HG03196 (cell line): Measurements from ENCODE around the gene BGN.

ENCODE experiments used
- ATAC-seq: cut with Tn5 transposase; IDR thresholded peaks from one replicate; pipeline ENCODE4 v1.9.1; 2021; ENCODE audit not compliant: unreplicated experiment

BGN gene

DNA sequence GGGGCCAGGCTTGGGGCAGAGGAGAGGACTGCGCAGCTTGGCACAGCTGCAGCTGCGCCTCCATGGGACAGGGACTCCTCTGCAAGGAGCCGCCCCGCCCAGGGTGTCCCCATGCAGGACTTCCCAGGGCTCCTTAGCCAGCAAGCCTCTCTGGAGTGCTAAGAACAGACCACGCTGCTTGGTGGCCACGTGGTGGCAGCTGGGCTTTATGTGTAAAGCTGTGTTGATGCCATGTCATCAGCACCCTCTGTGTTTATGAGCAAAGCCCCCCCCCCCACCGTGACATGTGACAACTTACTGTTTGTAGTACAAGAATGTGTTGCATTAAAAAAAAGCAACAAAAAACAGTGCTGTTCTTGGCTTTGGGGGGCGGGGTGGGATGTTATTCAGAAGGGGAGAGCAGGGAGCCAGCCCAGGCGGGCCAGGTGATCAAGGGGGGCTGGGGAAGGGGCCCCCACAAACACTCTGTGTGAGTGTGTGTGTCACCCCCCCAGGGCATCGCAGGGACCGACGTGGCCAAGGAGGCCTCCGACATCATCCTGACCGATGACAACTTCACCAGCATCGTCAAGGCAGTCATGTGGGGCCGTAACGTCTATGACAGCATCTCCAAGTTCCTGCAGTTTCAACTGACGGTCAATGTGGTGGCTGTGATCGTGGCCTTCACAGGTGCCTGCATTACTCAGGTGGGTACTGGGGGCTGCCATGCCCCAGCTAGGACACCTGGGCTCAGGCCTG, 63.0 kb downstream of the BGN start:
- ATAC-seq = no peak
